Karpas-422 (cell line): Measurements from ENCODE around the gene ARHGAP19. TPM values are rescaled to one million over a fixed set of nuclear protein-coding genes. Genes with fewer than 3 reads are reported as not detected.

Experiments used
- DNase-seq: peaks from one replicate; pipeline ENCODE4 v3.0.0-alpha.2; 2015
- H2AFZ ChIP-seq: fragments of 200-600 bp; sonication (generic); 2 replicates; pipeline ENCODE4 v1.6.1; 2014; ENCODE audit warnings: antibody characterized with exemption, low read length, mixed read lengths
- H3K27ac ChIP-seq: fragments of 200-600 bp; sonication (generic); 2 replicates; pipeline ENCODE4 v1.5.1; 2014; ENCODE audit warnings: mild to moderate bottlenecking, low read length, moderate library complexity
- H3K27me3 ChIP-seq: fragments of 200-600 bp; sonication (generic); 2 replicates; pipeline ENCODE4 v1.6.1; 2014; ENCODE audit warnings: low read length, mixed read lengths
- H3K36me3 ChIP-seq: fragments of 200-600 bp; sonication (generic); 2 replicates; pipeline ENCODE4 v1.6.1; 2014; ENCODE audit warnings: low read length, mixed read lengths; ENCODE audit not compliant: insufficient read depth
- H3K4me1 ChIP-seq: fragments of 200-600 bp; sonication (generic); 2 replicates; pipeline ENCODE4 v1.6.1; 2014; ENCODE audit warnings: mild to moderate bottlenecking, low read length, mixed read lengths
- H3K4me2 ChIP-seq: fragments of 200-600 bp; sonication (generic); 2 replicates; pipeline ENCODE4 v1.6.1; 2014; ENCODE audit warnings: low read length, low read depth, mild to moderate bottlenecking; ENCODE audit not compliant: poor library complexity, severe bottlenecking
- H3K4me3 ChIP-seq: fragments of 200-600 bp; sonication (generic); 2 replicates; pipeline ENCODE4 v1.5.1; 2014; ENCODE audit warnings: mild to moderate bottlenecking, antibody characterized with exemption, low read length, mixed read lengths
- H3K79me2 ChIP-seq: fragments of 200-600 bp; sonication (generic); 2 replicates; pipeline ENCODE4 v1.6.1; 2014; ENCODE audit warnings: mild to moderate bottlenecking, low read length, mixed read lengths
- H3K9ac ChIP-seq: fragments of 200-600 bp; sonication (generic); 2 replicates; pipeline ENCODE4 v1.6.0; 2014; ENCODE audit warnings: low read length
- H3K9me2 ChIP-seq: fragments of 200-600 bp; sonication (generic), shearing (Covaris generic); replicated peaks from 2 replicates; pipeline ENCODE4 v1.6.0; 2014; ENCODE audit warnings: mild to moderate bottlenecking, low read length, moderate library complexity; ENCODE audit not compliant: insufficient read depth
- H3K9me3 ChIP-seq: fragments of 300-700, 200-600 bp; sonication (generic); 2 replicates; pipeline ENCODE4 v1.6.1; 2014; ENCODE audit warnings: low read length, mixed read lengths
- H4K20me1 ChIP-seq: fragments of 200-600 bp; sonication (generic); 2 replicates; pipeline ENCODE4 v1.6.1; 2014; ENCODE audit warnings: mild to moderate bottlenecking, antibody characterized with exemption, low read length, low read depth; ENCODE audit not compliant: insufficient read depth
- total RNA-seq: library from RNA; depleted of rRNA; stranded (reverse); fragments of >200 nt; shearing (Covaris generic); gene quantifications from 2 replicates; pipeline ENCODE4 v1.2.3, GENCODE V29; 2014; ENCODE audit warnings: low replicate concordance

Gene ARHGAP19
- total RNA-seq, 1 experiment from 2014 or later = 10.4 TPM

- H2AFZ ChIP-seq = no peak overlapping the region
- H3K9me2 ChIP-seq = no peaks in the 10 kb centered on the region
- H3K27me3 ChIP-seq = no peaks in the 10 kb centered on the region
- peak; percentile 78 for DNase-seq
- H3K4me1 ChIP-seq = peaks cover 3% of the 10 kb centered on the region; the same call in 1 of the 2 replicates
- no peaks in the 10 kb centered on the region for H3K79me2 ChIP-seq
- H3K4me3 ChIP-seq = no peak overlapping the region
- H3K4me2 ChIP-seq = no peak overlapping the region
- no peak overlapping the region for H3K9ac ChIP-seq
- H3K27ac ChIP-seq = no peak overlapping the region
- H3K36me3 ChIP-seq = no peaks in the 10 kb centered on the region
- H4K20me1 ChIP-seq = no peaks in the 10 kb centered on the region
- H3K9me3 ChIP-seq = no peaks in the 10 kb centered on the region
Measured at GRCh38 chr10:97210543-97210960, 81.9 kb downstream of the ARHGAP19 start.

GRCh38 chr10:97207756-97208346 is 84.6 kb downstream of the ARHGAP19 start:
- Histone ChIP-seq H3K36me3 (no peaks in the 10 kb centered on the region), H4K20me1 (no peaks in the 10 kb centered on the region), H3K9ac (no peak overlapping the region), H3K4me1 (peaks cover 3% of the 10 kb centered on the region; the same call in 1 of the 2 replicates), H3K4me3 (no peak overlapping the region), H3K79me2 (no peaks in the 10 kb centered on the region), H2AFZ (no peak overlapping the region), H3K27ac (no peak overlapping the region), H3K9me2 (no peaks in the 10 kb centered on the region), H3K4me2 (no peak overlapping the region), H3K27me3 (no peaks in the 10 kb centered on the region), H3K9me3 (no peaks in the 10 kb centered on the region)
- no peak for DNase-seq

- no peaks in the 10 kb centered on the region for H3K9me3 ChIP-seq
- no peaks in the 10 kb centered on the region for H3K9me2 ChIP-seq
- H3K36me3 ChIP-seq = no peaks in the 10 kb centered on the region
- H3K4me1 ChIP-seq = peaks cover 3% of the 10 kb centered on the region; the same call in 1 of the 2 replicates
- no peaks in the 10 kb centered on the region for H3K79me2 ChIP-seq
- H3K4me3 ChIP-seq = no peak overlapping the region
- no peak for DNase-seq
- H2AFZ ChIP-seq = no peak overlapping the region
- no peak overlapping the region for H3K27ac ChIP-seq
- no peak overlapping the region for H3K9ac ChIP-seq
- H4K20me1 ChIP-seq = no peaks in the 10 kb centered on the region
- H3K4me2 ChIP-seq = no peak overlapping the region
- no peaks in the 10 kb centered on the region for H3K27me3 ChIP-seq
Measured at GRCh38 chr10:97207131-97207530, 85.3 kb downstream of the ARHGAP19 start.

GRCh38 chr10:97204826-97205679 is 87.4 kb downstream of the ARHGAP19 start:
- Histone ChIP-seq H2AFZ (no peak overlapping the region), H3K4me2 (no peak overlapping the region), H3K9me2 (no peaks in the 10 kb centered on the region), H3K79me2 (no peaks in the 10 kb centered on the region), H3K4me1 (peaks cover 12% of the 10 kb centered on the region), H3K9me3 (no peaks in the 10 kb centered on the region), H3K9ac (no peak overlapping the region), H3K27ac (no peak overlapping the region), H3K36me3 (no peaks in the 10 kb centered on the region), H4K20me1 (no peaks in the 10 kb centered on the region), H3K27me3 (no peaks in the 10 kb centered on the region), H3K4me3 (no peak overlapping the region)
- DNase-seq = no peak

GRCh38 chr10:97203220-97203619 is 89.2 kb downstream of the ARHGAP19 start:
- no peak overlapping the region for H3K4me2 ChIP-seq
- H3K27ac ChIP-seq = no peak overlapping the region
- H4K20me1 ChIP-seq = no peaks in the 10 kb centered on the region
- H3K4me3 ChIP-seq = no peak overlapping the region
- H3K27me3 ChIP-seq = no peaks in the 10 kb centered on the region
- H2AFZ ChIP-seq = no peak overlapping the region
- no peaks in the 10 kb centered on the region for H3K36me3 ChIP-seq
- H3K9me2 ChIP-seq = no peaks in the 10 kb centered on the region
- no peaks in the 10 kb centered on the region for H3K79me2 ChIP-seq
- peaks cover 12% of the 10 kb centered on the region for H3K4me1 ChIP-seq
- no peaks in the 10 kb centered on the region for H3K9me3 ChIP-seq
- H3K9ac ChIP-seq = no peak overlapping the region
- no peak for DNase-seq

GRCh38 chr10:97200616-97201015 is 91.8 kb downstream of the ARHGAP19 start:
- no peak overlapping the region for H3K4me3 ChIP-seq
- H3K36me3 ChIP-seq = no peaks in the 10 kb centered on the region
- no peak overlapping the region for H3K4me2 ChIP-seq
- no peaks in the 10 kb centered on the region for H3K9me3 ChIP-seq
- H2AFZ ChIP-seq = no peak overlapping the region
- peak; percentile 48 for DNase-seq
- H4K20me1 ChIP-seq = no peaks in the 10 kb centered on the region
- no peak overlapping the region for H3K9ac ChIP-seq
- H3K27me3 ChIP-seq = no peaks in the 10 kb centered on the region
- no peak overlapping the region for H3K27ac ChIP-seq
- H3K4me1 ChIP-seq = peaks cover 9% of the 10 kb centered on the region
- H3K79me2 ChIP-seq = no peaks in the 10 kb centered on the region
- H3K9me2 ChIP-seq = no peaks in the 10 kb centered on the region

GRCh38 chr10:97199152-97199551 is 93.3 kb downstream of the ARHGAP19 start:
- Histone ChIP-seq H3K9me2 (no peaks in the 10 kb centered on the region), H3K9me3 (no peaks in the 10 kb centered on the region), H3K36me3 (no peaks in the 10 kb centered on the region), H2AFZ (no peak overlapping the region), H3K79me2 (no peaks in the 10 kb centered on the region), H3K9ac (no peak overlapping the region), H3K4me3 (no peak overlapping the region), H3K4me2 (no peak overlapping the region), H4K20me1 (no peaks in the 10 kb centered on the region), H3K4me1 (peaks cover 9% of the 10 kb centered on the region), H3K27ac (no peak overlapping the region), H3K27me3 (no peaks in the 10 kb centered on the region)
- no peak for DNase-seq

GRCh38 chr10:97197030-97197500 is 95.4 kb downstream of the ARHGAP19 start:
- no peak overlapping the region for H2AFZ ChIP-seq

More at GRCh38 chr10:97197030-97197500, 95.4 kb downstream of the ARHGAP19 start:
- H3K27me3 ChIP-seq = no peaks in the 10 kb centered on the region
- H3K9me2 ChIP-seq = no peaks in the 10 kb centered on the region
- H4K20me1 ChIP-seq = no peaks in the 10 kb centered on the region
- H3K4me2 ChIP-seq = no peak overlapping the region
- H3K4me1 ChIP-seq = peaks cover 9% of the 10 kb centered on the region
- no peak overlapping the region for H3K27ac ChIP-seq
- no peaks in the 10 kb centered on the region for H3K36me3 ChIP-seq
- no peaks in the 10 kb centered on the region for H3K79me2 ChIP-seq
- no peaks in the 10 kb centered on the region for H3K9me3 ChIP-seq
- H3K4me3 ChIP-seq = no peak overlapping the region
- DNase-seq = no peak
- H3K9ac ChIP-seq = no peak overlapping the region
